Mesendoderm (in vitro differentiated cells): ENCODE data around the gene HES3.

Experiments used
- DNase-seq: peaks from one replicate; pipeline ENCODE4 v3.0.0; 2013
- H2AK5ac ChIP-seq: 2 replicates; pipeline ENCODE4 v1.6.1; 2013; ENCODE audit warnings: low read length, inconsistent platforms
- H2BK120ac ChIP-seq: 2 replicates; pipeline ENCODE4 v1.6.1; 2013; ENCODE audit warnings: low read depth, mild to moderate bottlenecking, low read length, moderate library complexity, mixed read lengths
- H2BK15ac ChIP-seq: replicated peaks from 2 replicates; pipeline ENCODE4 v1.6.1; 2013; ENCODE audit warnings: low read depth, mild to moderate bottlenecking, moderate library complexity
- H2BK5ac ChIP-seq: 2 replicates; pipeline ENCODE4 v1.6.1; 2013; ENCODE audit warnings: low read length, inconsistent platforms
- H3K18ac ChIP-seq: 2 replicates; pipeline ENCODE4 v1.6.1; 2013; ENCODE audit warnings: mild to moderate bottlenecking, low read length, mixed read lengths
- H3K23ac ChIP-seq: one replicate; pipeline ENCODE4 v1.6.1; 2013; ENCODE audit warnings: low read length
- H3K27ac ChIP-seq: 2 replicates; pipeline ENCODE4 v1.5.1; 2013; ENCODE audit warnings: low read depth, mild to moderate bottlenecking, inconsistent platforms, low read length, moderate library complexity
- H3K27me3 ChIP-seq: 2 replicates; pipeline ENCODE4 v1.6.1; 2013; ENCODE audit warnings: low read length, control low read depth, mild to moderate bottlenecking, inconsistent platforms; ENCODE audit not compliant: insufficient read depth, poor library complexity
- H3K36me3 ChIP-seq: 2 replicates; pipeline ENCODE4 v1.6.1; 2013; ENCODE audit warnings: low read length, inconsistent platforms; ENCODE audit not compliant: control insufficient read depth, insufficient read depth
- H3K4ac ChIP-seq: one replicate; pipeline ENCODE4 v1.6.1; 2013; ENCODE audit warnings: low read depth, mild to moderate bottlenecking, low read length, moderate library complexity
- H3K4me1 ChIP-seq: 2 replicates; pipeline ENCODE4 v1.6.1; 2013; ENCODE audit warnings: low read depth, low read length, inconsistent platforms; ENCODE audit not compliant: control insufficient read depth
- H3K4me2 ChIP-seq: 2 replicates; pipeline ENCODE4 v1.6.1; 2013; ENCODE audit warnings: low read length
- H3K4me3 ChIP-seq: 2 replicates; pipeline ENCODE4 v1.5.1; 2013; ENCODE audit warnings: mild to moderate bottlenecking, low read length
- H3K56ac ChIP-seq: one replicate; pipeline ENCODE4 v1.6.1; 2013; ENCODE audit warnings: low read length
- H3K79me1 ChIP-seq: 2 replicates; pipeline ENCODE4 v1.6.1; 2013; ENCODE audit warnings: low read length, inconsistent platforms
- H3K79me2 ChIP-seq: 2 replicates; pipeline ENCODE4 v1.6.1; 2013; ENCODE audit warnings: mild to moderate bottlenecking, low read length; ENCODE audit not compliant: control insufficient read depth, insufficient read depth
- H3K9ac ChIP-seq: 2 replicates; pipeline ENCODE4 v1.6.1; 2013; ENCODE audit warnings: low read length, inconsistent platforms
- H4K5ac ChIP-seq: one replicate; pipeline ENCODE4 v1.6.1; 2013; ENCODE audit warnings: low read length
- H4K8ac ChIP-seq: one replicate; pipeline ENCODE4 v1.6.1; 2013; ENCODE audit warnings: low read depth, mild to moderate bottlenecking, control low read depth, low read length, moderate library complexity
- WGBS: extraction: QIAGEN DNeasy Blood & Tissue Kit; methylation state at CpG from one replicate; pipeline ENCODE4 v1.1.7; 2013; ENCODE audit warnings: low lambda C conversion rate, missing lambda C conversion rate; ENCODE audit not compliant: insufficient coverage; ENCODE audit errors: extremely low coverage; 5-methylcytosine and 5-hydroxymethylcytosine counted together

Gene HES3

GRCh38 chr1:6269720-6270400 is 25.9 kb downstream of the HES3 start:
- no peak overlapping the region for H4K5ac ChIP-seq
- H3K79me2 ChIP-seq: no peaks in the 10 kb centered on the region
- H3K18ac ChIP-seq: no peak overlapping the region
- H3K27me3 ChIP-seq: no peaks in the 10 kb centered on the region
- no CpG with 5 or more reads among the region's 22 CpGs for WGBS
- DNase-seq: no peak
- H3K4me2 ChIP-seq: no peak overlapping the region
- H3K4me1 ChIP-seq: peaks cover 2% of the 10 kb centered on the region
- H3K4me3 ChIP-seq: no peak overlapping the region
- H3K9ac ChIP-seq: no peak overlapping the region
- no peaks in the 10 kb centered on the region for H3K79me1 ChIP-seq
- H2BK5ac ChIP-seq: no peak overlapping the region
- H3K36me3 ChIP-seq: peaks cover 2% of the 10 kb centered on the region
- peak overlapping the region; percentile 45 for H3K23ac ChIP-seq
- no peak overlapping the region for H3K4ac ChIP-seq
- H2BK120ac ChIP-seq: no peak overlapping the region
- no peak overlapping the region for H3K56ac ChIP-seq
- H3K27ac ChIP-seq: no peak overlapping the region
- H2BK15ac ChIP-seq: no peak overlapping the region
- H4K8ac ChIP-seq: no peak overlapping the region
- no peak overlapping the region for H2AK5ac ChIP-seq

GRCh38 chr1:6270401-6270800 is 26.4 kb downstream of the HES3 start:
- H2BK15ac ChIP-seq: no peak overlapping the region
- no peak for DNase-seq
- H3K4me3 ChIP-seq: no peak overlapping the region
- H4K5ac ChIP-seq: no peak overlapping the region
- no peaks in the 10 kb centered on the region for H3K27me3 ChIP-seq
- H2AK5ac ChIP-seq: no peak overlapping the region
- H3K4me2 ChIP-seq: no peak overlapping the region
- no CpG with 5 or more reads among the region's 8 CpGs for WGBS
- H3K79me2 ChIP-seq: no peaks in the 10 kb centered on the region
- peaks cover 2% of the 10 kb centered on the region for H3K36me3 ChIP-seq
- no peak overlapping the region for H2BK5ac ChIP-seq
- no peak overlapping the region for H2BK120ac ChIP-seq
- no peak overlapping the region for H3K9ac ChIP-seq
- no peaks in the 10 kb centered on the region for H3K79me1 ChIP-seq
- H3K4me1 ChIP-seq: peaks cover 2% of the 10 kb centered on the region
- no peak overlapping the region for H3K18ac ChIP-seq
- no peak overlapping the region for H3K4ac ChIP-seq
- H4K8ac ChIP-seq: no peak overlapping the region
- no peak overlapping the region for H3K56ac ChIP-seq
- no peak overlapping the region for H3K23ac ChIP-seq
- H3K27ac ChIP-seq: no peak overlapping the region

GRCh38 chr1:6271006-6271405 is 27.0 kb downstream of the HES3 start:
- Histone ChIP-seq H3K56ac (no peak overlapping the region), H3K23ac (no peak overlapping the region), H4K8ac (no peak overlapping the region), H3K18ac (no peak overlapping the region), H3K4me3 (no peak overlapping the region), H3K27me3 (no peaks in the 10 kb centered on the region), H2BK120ac (no peak overlapping the region), H3K4ac (no peak overlapping the region), H3K9ac (no peak overlapping the region), H3K4me2 (no peak overlapping the region), H4K5ac (no peak overlapping the region), H2BK15ac (no peak overlapping the region), H3K27ac (no peak overlapping the region), H3K79me2 (no peaks in the 10 kb centered on the region), H3K4me1 (peaks cover 2% of the 10 kb centered on the region), H3K79me1 (no peaks in the 10 kb centered on the region), H2BK5ac (no peak overlapping the region), H3K36me3 (peaks cover 2% of the 10 kb centered on the region), H2AK5ac (no peak overlapping the region)
- no peak for DNase-seq
- WGBS: no CpG with 5 or more reads among the region's 4 CpGs

GRCh38 chr1:6271554-6271953 is 27.6 kb downstream of the HES3 start:
- Histone ChIP-seq H3K79me2 (no peaks in the 10 kb centered on the region), H3K23ac (no peak overlapping the region), H3K36me3 (peaks cover 2% of the 10 kb centered on the region), H3K56ac (no peak overlapping the region), H3K4me1 (peaks cover 2% of the 10 kb centered on the region), H2AK5ac (no peak overlapping the region), H3K18ac (no peak overlapping the region), H3K27me3 (no peaks in the 10 kb centered on the region), H3K4ac (no peak overlapping the region), H3K79me1 (no peaks in the 10 kb centered on the region), H3K4me2 (no peak overlapping the region), H2BK120ac (no peak overlapping the region), H4K5ac (no peak overlapping the region), H3K27ac (no peak overlapping the region), H3K4me3 (no peak overlapping the region), H4K8ac (no peak overlapping the region), H2BK15ac (no peak overlapping the region), H2BK5ac (no peak overlapping the region), H3K9ac (no peak overlapping the region)
- no peak for DNase-seq
- no CpG with 5 or more reads among the region's 12 CpGs for WGBS

- Histone ChIP-seq H3K27ac (no peak overlapping the region), H3K4me3 (no peak overlapping the region), H3K4me1 (peaks cover 2% of the 10 kb centered on the region), H3K4me2 (no peak overlapping the region), H2BK15ac (no peak overlapping the region), H3K18ac (no peak overlapping the region), H4K8ac (no peak overlapping the region), H3K79me2 (no peaks in the 10 kb centered on the region), H2BK5ac (no peak overlapping the region), H3K23ac (no peak overlapping the region), H4K5ac (no peak overlapping the region), H3K36me3 (peaks cover 2% of the 10 kb centered on the region), H2AK5ac (no peak overlapping the region), H3K9ac (no peak overlapping the region), H3K79me1 (no peaks in the 10 kb centered on the region), H3K27me3 (no peaks in the 10 kb centered on the region), H2BK120ac (no peak overlapping the region), H3K4ac (no peak overlapping the region), H3K56ac (no peak overlapping the region)
- no CpG with 5 or more reads among the region's 9 CpGs for WGBS
- DNase-seq: no peak
These were observed 28.5 kb downstream of the HES3 start for GRCh38 chr1:6272452-6272851.

GRCh38 chr1:6272868-6273267 is 28.9 kb downstream of the HES3 start:
- no peak overlapping the region for H3K4me3 ChIP-seq
- no CpG with 5 or more reads among the region's 6 CpGs for WGBS
- H3K4me1 ChIP-seq: peaks cover 2% of the 10 kb centered on the region

More at GRCh38 chr1:6272868-6273267, 28.9 kb downstream of the HES3 start:
- Histone ChIP-seq H2AK5ac (no peak overlapping the region), H3K4me2 (no peak overlapping the region), H3K23ac (no peak overlapping the region), H3K4ac (no peak overlapping the region), H3K9ac (no peak overlapping the region), H3K27me3 (no peaks in the 10 kb centered on the region), H4K5ac (no peak overlapping the region), H3K18ac (no peak overlapping the region), H2BK120ac (no peak overlapping the region), H3K56ac (no peak overlapping the region), H2BK15ac (no peak overlapping the region), H3K79me2 (no peaks in the 10 kb centered on the region), H4K8ac (no peak overlapping the region), H3K79me1 (no peaks in the 10 kb centered on the region), H2BK5ac (no peak overlapping the region), H3K36me3 (peaks cover 2% of the 10 kb centered on the region), H3K27ac (no peak overlapping the region)
- peak; percentile 45 for DNase-seq
